ENCODE data around the gene SKA2.
"Not testable (repeated sequence)": the region's sequence is repeated elsewhere in the genome, so short reads cannot be mapped to it uniquely, and the experiment has no call there.

The SKA2 gene

DNA sequence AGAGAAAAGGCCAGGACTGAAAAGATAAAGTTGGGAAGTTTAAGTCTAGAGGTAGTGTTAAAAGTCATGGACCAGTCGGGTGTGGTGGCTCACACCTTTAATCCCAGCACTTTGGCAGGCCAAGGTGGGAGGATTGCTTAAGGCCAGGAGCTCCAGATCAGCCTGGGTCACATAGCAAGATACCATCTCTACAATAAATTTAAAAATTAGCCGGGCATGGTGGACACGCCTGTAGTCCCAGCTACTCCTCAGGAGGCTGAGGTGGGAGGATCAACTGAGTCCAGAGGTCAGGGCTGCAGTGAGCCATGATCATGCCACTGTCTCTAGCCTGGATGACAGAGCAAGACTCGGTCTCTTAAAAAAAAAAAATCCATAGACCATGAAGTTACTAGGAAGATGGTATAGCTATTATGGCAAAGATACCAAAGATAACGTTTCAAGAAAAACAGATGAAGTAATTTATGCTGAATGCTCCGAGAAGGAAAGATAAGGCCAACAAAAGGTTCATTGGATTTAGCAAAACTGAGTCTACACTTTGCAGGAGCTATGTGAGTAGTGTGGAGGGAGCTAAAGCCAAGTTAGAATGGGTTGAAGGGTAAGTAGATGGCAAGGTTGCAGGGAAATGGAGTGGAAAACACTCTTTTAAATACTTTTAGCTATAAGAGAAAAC, 60.0 kb downstream of the SKA2 start:
- peaks cover 46% of the 10 kb centered on the region for H3K36me3 ChIP-seq (ENCODE audit: low read depth)
- ATAC-seq (ENCODE audit: low read depth): no peak
- peak overlapping the region; percentile 75 for H3K27ac ChIP-seq (ENCODE audit: poor library complexity, severe bottlenecking)
- no peaks in the 10 kb centered on the region for H3K27me3 ChIP-seq (ENCODE audit: insufficient read depth, poor library complexity, severe bottlenecking)
- no peak overlapping the region for H3K4me3 ChIP-seq (ENCODE audit: severe bottlenecking)
- H3K9me3 ChIP-seq (ENCODE audit: severe bottlenecking): no peaks in the 10 kb centered on the region
- TF ChIP-seq, protein P1, sequence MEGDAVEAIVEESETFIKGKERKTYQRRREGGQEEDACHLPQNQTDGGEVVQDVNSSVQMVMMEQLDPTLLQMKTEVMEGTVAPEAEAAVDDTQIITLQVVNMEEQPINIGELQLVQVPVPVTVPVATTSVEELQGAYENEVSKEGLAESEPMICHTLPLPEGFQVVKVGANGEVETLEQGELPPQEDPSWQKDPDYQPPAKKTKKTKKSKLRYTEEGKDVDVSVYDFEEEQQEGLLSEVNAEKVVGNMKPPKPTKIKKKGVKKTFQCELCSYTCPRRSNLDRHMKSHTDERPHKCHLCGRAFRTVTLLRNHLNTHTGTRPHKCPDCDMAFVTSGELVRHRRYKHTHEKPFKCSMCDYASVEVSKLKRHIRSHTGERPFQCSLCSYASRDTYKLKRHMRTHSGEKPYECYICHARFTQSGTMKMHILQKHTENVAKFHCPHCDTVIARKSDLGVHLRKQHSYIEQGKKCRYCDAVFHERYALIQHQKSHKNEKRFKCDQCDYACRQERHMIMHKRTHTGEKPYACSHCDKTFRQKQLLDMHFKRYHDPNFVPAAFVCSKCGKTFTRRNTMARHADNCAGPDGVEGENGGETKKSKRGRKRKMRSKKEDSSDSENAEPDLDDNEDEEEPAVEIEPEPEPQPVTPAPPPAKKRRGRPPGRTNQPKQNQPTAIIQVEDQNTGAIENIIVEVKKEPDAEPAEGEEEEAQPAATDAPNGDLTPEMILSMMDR (IDR thresholded peaks at IDR 0.05; ENCODE audit: poor library complexity, severe bottlenecking): no peak
- H3K4me1 ChIP-seq (ENCODE audit: insufficient read depth, poor library complexity, severe bottlenecking): peaks cover 27% of the 10 kb centered on the region
- no peak for DNase-seq (ENCODE audit: low spot score)

DNA sequence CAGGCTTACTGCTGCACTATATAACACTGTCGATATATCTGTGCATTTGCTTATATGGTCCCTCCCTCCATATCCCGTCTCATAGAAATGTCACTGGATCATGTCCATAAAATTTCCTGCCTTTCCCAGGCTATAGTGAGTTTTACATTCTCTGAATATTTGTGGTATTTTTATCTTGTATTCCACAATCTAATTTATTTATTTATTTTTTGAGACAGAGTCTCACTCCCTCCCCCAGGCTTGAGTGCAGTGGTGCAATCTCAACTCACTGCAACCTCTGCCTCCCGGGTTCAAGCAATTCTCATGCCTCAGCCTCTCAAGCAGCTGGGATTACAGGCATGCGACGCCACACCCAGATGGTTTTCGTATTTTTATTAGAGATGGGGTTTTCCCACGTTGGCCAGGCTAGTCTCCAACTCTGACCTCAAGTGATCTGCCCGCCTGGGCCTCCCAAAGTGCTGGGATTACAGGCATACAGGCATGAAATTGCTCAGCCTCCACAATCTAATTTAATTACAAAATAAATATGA, 61.2 kb downstream of the SKA2 start:
- ATAC-seq (ENCODE audit: low read depth) (peak; percentile 95), DNase-seq (ENCODE audit: low spot score) (peak; percentile 80)
- Histone ChIP-seq H3K4me1 (ENCODE audit: insufficient read depth, poor library complexity, severe bottlenecking) (peaks cover 27% of the 10 kb centered on the region), H3K27ac (ENCODE audit: poor library complexity, severe bottlenecking) (peak overlapping the region; percentile 75), H3K4me3 (ENCODE audit: severe bottlenecking) (no peak overlapping the region), H3K36me3 (ENCODE audit: low read depth) (peaks cover 48% of the 10 kb centered on the region), H3K27me3 (ENCODE audit: insufficient read depth, poor library complexity, severe bottlenecking) (no peaks in the 10 kb centered on the region), H3K9me3 (ENCODE audit: severe bottlenecking) (no peaks in the 10 kb centered on the region)
- TF ChIP-seq, protein P1 (IDR thresholded peaks at IDR 0.05; ENCODE audit: poor library complexity, severe bottlenecking): no peak

DNA sequence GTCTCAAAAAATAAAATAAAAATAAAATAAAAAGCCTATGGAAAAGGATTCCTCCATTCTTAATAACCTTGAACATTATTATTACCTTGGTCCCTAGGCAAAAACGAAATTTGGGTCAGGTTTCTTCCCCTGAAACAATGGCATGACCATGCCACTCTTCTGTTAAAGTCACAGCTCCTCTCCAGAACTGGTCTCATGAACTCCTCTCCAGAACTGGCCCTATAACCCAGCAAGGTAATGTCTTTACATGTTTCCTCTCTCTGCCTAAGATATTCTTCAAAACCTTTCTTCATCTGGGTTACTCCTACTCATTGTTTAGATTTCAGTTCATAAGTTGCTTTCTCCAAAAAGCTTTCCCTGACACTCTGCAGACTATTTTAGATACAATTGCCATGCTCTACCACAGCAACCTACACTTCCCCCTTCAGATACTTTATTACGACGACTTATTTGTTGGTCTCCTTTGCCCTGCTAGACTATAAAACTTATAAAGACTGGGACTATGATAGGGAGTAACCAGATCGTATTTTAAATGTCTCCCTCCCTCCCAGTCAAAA, 61.8 kb downstream of the SKA2 start:
- H3K36me3 ChIP-seq (ENCODE audit: low read depth): peaks cover 48% of the 10 kb centered on the region
- no peak overlapping the region for H3K4me3 ChIP-seq (ENCODE audit: severe bottlenecking)
- no peak for DNase-seq (ENCODE audit: low spot score)
- peak overlapping the region; percentile 75 for H3K27ac ChIP-seq (ENCODE audit: poor library complexity, severe bottlenecking)
- ATAC-seq (ENCODE audit: low read depth): peak; percentile 28; the same call in 2 of the 3 replicates
- H3K9me3 ChIP-seq (ENCODE audit: severe bottlenecking): no peaks in the 10 kb centered on the region
- peaks cover 27% of the 10 kb centered on the region for H3K4me1 ChIP-seq (ENCODE audit: insufficient read depth, poor library complexity, severe bottlenecking)
- TF ChIP-seq, protein P1 (IDR thresholded peaks at IDR 0.05; ENCODE audit: poor library complexity, severe bottlenecking): no peak
- H3K27me3 ChIP-seq (ENCODE audit: insufficient read depth, poor library complexity, severe bottlenecking): no peaks in the 10 kb centered on the region

DNA sequence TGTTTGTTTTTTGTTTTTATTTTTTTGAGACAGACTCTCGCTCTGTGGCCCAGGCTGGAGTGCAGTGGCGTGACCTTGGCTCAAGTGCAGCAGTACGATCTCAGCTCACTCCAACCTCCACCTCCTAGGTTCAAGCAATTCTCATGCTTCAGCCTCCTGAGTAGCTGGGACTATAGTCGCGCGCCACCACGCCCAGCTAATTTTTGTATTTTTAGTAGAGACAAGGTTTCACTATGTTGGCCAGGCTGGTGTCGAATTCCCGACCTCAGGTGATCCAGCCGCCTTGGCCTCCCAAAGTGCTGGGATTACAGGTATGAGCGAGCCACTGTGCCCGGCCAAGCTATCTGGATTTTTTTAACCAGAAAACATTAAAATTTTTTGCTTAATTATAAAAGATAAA, 64.4 kb downstream of the SKA2 start:
- ATAC-seq (ENCODE audit: low read depth); H3K27me3 ChIP-seq (ENCODE audit: insufficient read depth, poor library complexity, severe bottlenecking); H3K9me3 ChIP-seq (ENCODE audit: severe bottlenecking); DNase-seq (ENCODE audit: low spot score); H3K27ac ChIP-seq (ENCODE audit: poor library complexity, severe bottlenecking); H3K4me3 ChIP-seq (ENCODE audit: severe bottlenecking): not testable (repeated sequence)
- Histone ChIP-seq H3K4me1 (ENCODE audit: insufficient read depth, poor library complexity, severe bottlenecking) (peaks cover 22% of the 10 kb centered on the region), H3K36me3 (ENCODE audit: low read depth) (peaks cover 57% of the 10 kb centered on the region)

DNA sequence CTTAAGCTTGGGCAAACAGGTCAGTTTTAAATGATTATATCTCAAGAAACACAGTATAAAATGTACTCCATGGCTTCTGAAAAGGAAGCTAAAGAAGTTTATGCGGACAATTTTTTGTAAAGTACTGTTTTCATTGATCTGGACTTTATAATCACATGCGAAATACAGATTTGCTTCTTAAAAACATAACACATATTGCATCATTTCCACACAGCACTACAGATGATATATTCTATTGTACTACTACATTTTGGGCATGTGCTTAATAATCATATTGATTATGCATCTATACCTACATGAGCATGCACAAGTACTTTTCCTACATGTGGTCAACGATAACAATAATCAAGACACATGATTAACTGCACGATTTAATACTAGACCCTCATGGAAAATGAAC, 70.8 kb downstream of the SKA2 start:
- TF ChIP-seq, protein P1 (IDR thresholded peaks at IDR 0.05; ENCODE audit: poor library complexity, severe bottlenecking): no peak
- H3K36me3 ChIP-seq (ENCODE audit: low read depth): peaks cover 88% of the 10 kb centered on the region
- no peak for ATAC-seq (ENCODE audit: low read depth)
- no peak overlapping the region for H3K4me3 ChIP-seq (ENCODE audit: severe bottlenecking)
- H3K9me3 ChIP-seq (ENCODE audit: severe bottlenecking): no peaks in the 10 kb centered on the region
- no peak overlapping the region for H3K27ac ChIP-seq (ENCODE audit: poor library complexity, severe bottlenecking)
- no peaks in the 10 kb centered on the region for H3K27me3 ChIP-seq (ENCODE audit: insufficient read depth, poor library complexity, severe bottlenecking)
- H3K4me1 ChIP-seq (ENCODE audit: insufficient read depth, poor library complexity, severe bottlenecking): no peaks in the 10 kb centered on the region
- DNase-seq (ENCODE audit: low spot score): no peak
